Activated naive CD8-positive, alpha-beta T cell treated with anti-CD3 and anti-CD28 coated beads for 36 hours (primary cell): ENCODE results near the gene PIANP. TPM values are rescaled to one million over a fixed set of nuclear protein-coding genes. Genes with fewer than 3 reads are reported as not detected.
A peak's percentile ranks its signal among the peaks of the same experiment; 100 is the strongest.
"Not testable (repeated sequence)": the region's sequence is repeated elsewhere in the genome, so short reads cannot be mapped to it uniquely, and the experiment has no call there.

Experiments
- DNase-seq: peaks from one replicate; pipeline ENCODE4 v3.0.0; 2021
- H3K27ac Mint-ChIP-seq: one replicate; pipeline ENCODE4 v1.8.0; 2022; ENCODE audit warnings: mild to moderate bottlenecking, moderate library complexity, mixed read lengths
- H3K27me3 Mint-ChIP-seq: one replicate; pipeline ENCODE4 v1.8.0; 2022; ENCODE audit warnings: mild to moderate bottlenecking, mixed read lengths
- H3K36me3 Mint-ChIP-seq: one replicate; pipeline ENCODE4 v1.8.0; 2021; ENCODE audit warnings: mild to moderate bottlenecking, mixed read lengths
- H3K4me1 Mint-ChIP-seq: one replicate; pipeline ENCODE4 v1.8.0; 2021; ENCODE audit warnings: mixed read lengths
- H3K4me3 Mint-ChIP-seq: one replicate; pipeline ENCODE4 v1.8.0; 2022; ENCODE audit warnings: mild to moderate bottlenecking, moderate library complexity, mixed read lengths
- H3K9me3 Mint-ChIP-seq: one replicate; pipeline ENCODE4 v1.8.0; 2022; ENCODE audit warnings: mixed read lengths
- total RNA-seq, 2 experiments: library from RNA; stranded (reverse); gene quantifications; one replicate each; pipeline ENCODE4 v1.2.3, GENCODE V29; 2021

PIANP gene
- total RNA-seq, 2 experiments from 2014 or later = 0.37 TPM; not detected in 1

- H3K4me3 Mint-ChIP-seq = peak within 1 kb of the TSS; percentile 90
- peak within 1 kb of the TSS; percentile 95 for H3K27ac Mint-ChIP-seq
- no peaks in the 10 kb centered on the region for H3K9me3 Mint-ChIP-seq
- no peaks in the 10 kb centered on the region for H3K27me3 Mint-ChIP-seq
- H3K4me1 Mint-ChIP-seq = peaks cover 18% of the 10 kb centered on the region
- peaks cover 9% of the 10 kb centered on the region for H3K36me3 Mint-ChIP-seq
- DNase-seq = peak; percentile 97
Observed at GRCh38 chr12:6723607-6724408, 23.2 kb upstream of the PIANP start, which contains the start of gene COPS7A. TSS of gene COPS7A (plus strand) at chr12:6724046. CDS start at chr12:6724657, 611 bp downstream.

DNA sequence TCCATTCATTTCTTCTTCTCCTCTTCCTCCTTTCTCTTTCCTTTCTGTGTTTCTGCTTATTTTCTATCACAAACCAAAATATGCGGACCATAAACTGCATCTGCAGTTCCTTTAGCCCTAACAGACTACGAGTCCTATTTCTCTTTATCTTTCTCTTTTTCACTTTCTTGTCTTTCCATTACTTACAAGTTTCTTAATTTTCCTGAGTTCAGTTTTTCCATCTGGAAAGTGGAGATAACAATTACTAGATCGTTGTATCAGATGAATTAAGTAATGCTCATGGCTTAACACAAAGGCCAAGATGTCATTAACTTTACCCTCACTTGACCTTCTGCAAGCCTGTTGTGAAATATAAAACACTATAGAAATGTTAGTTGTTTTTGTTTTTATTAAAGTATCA, 22.2 kb upstream of the PIANP start:
- Mint-ChIP-seq H3K4me3 (peak overlapping the region; percentile 2), H3K36me3 (peaks cover 9% of the 10 kb centered on the region), H3K27ac (no peak overlapping the region), H3K4me1 (peaks cover 18% of the 10 kb centered on the region), H3K27me3 (no peaks in the 10 kb centered on the region), H3K9me3 (no peaks in the 10 kb centered on the region)
- DNase-seq = no peak

DNA sequence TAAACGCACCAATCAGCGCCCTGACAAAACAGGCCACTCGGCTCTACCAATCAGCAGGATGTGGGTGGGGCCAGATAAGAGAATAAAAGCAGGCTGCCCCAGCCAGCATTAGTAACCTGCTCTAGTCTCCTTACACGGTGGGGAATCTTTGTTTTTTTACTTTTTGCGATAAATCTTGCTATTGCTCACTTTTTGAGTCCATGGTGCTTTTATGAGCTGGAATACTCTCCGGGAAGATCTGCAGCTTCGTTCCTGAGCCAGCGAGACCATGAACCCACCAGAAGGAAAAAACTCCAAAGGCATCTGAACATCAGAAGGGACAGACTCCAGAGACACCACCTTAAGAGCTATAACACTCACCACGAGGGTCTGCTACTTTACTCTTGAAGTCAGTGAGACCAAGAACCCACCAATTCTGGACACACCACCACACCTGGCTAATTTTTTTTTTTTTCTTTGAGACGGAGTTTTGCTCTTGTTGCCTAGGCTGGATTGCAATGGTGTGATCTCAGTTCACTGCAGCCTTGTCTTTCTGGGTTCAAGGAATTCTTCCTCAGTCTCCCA, 16.3 kb upstream of the PIANP start:
- H3K4me1 Mint-ChIP-seq = no peaks in the 10 kb centered on the region
- no peak for DNase-seq
- H3K9me3 Mint-ChIP-seq = no peaks in the 10 kb centered on the region
- H3K4me3 Mint-ChIP-seq = no peak overlapping the region
- H3K27ac Mint-ChIP-seq = no peak overlapping the region
- peaks cover 6% of the 10 kb centered on the region for H3K27me3 Mint-ChIP-seq
- H3K36me3 Mint-ChIP-seq = no peaks in the 10 kb centered on the region

DNA sequence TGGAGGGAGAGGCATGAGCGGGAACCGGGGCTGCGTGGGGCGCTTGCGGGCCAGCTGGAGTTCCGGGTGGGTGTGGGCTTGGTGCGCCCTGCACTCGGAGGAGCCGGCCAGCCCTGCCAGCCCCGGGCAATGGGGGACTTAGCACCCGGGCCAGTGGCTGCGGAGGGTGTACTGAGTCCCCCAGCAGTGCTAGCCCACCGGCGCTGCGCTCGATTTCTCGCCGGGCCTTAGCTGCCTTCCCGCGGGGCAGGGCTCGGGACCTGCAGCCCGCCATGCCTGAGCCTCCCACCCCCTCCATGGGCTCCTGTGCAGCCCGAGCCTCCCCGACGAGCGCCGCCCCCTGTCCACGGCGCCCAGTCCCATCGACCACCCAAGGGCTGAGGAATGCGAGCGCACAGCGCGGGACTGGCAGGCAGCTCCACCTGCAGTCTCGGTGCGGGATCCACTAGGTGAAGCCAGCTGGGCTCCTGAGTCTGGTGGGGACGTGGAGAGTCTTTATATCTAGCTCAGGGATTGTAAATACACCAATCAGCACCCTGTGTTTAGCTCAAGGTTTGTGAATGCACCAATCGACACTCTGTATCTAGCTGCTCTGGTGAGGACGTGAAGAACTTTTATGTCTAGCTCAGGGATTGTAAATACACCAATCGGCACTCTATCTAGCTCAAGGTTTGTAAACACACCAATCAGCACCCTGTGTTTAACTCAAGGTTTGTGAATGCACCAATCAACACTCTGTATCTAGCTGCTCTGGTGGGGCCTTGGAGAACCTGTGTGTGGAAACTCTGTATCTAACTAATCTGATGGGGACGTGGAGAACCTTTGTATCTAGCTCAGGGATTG, 15.6 kb upstream of the PIANP start:
- not testable (repeated sequence) for H3K4me1 Mint-ChIP-seq, H3K9me3 Mint-ChIP-seq, H3K27ac Mint-ChIP-seq, H3K4me3 Mint-ChIP-seq, H3K27me3 Mint-ChIP-seq, DNase-seq, H3K36me3 Mint-ChIP-seq

DNA sequence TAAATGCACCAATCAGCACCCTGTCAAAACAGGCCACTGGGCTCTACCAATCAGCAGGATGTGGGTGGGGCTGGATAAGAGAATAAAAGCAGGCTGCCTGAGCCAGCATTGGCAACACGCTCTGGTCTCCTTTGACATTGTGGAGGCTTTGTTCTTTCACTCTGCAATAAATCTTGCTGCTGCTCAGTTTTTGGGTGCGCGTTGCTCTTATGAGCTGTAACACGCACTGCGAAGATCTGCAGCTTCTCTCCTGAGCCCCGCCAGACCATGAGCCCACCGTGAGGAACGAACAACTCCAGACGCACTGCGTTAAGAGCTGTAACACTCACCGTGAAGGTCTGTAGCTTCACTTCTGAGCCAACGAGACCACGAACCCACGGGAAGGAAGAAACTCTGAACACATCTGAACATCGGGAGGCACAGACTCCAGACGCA, 8.4 kb upstream of the PIANP start:
- Mint-ChIP-seq H3K4me3 (peak overlapping the region; percentile 39), H3K4me1 (peaks cover 8% of the 10 kb centered on the region), H3K27me3 (peaks cover 18% of the 10 kb centered on the region), H3K27ac (peak overlapping the region; percentile 56), H3K9me3 (no peaks in the 10 kb centered on the region), H3K36me3 (peaks cover 1% of the 10 kb centered on the region)
- DNase-seq = peak; percentile 54

GRCh38 chr12:6708351-6708750, 7.7 kb upstream of the PIANP start:
- H3K4me3 Mint-ChIP-seq, DNase-seq, H3K36me3 Mint-ChIP-seq, H3K27ac Mint-ChIP-seq, H3K9me3 Mint-ChIP-seq, H3K4me1 Mint-ChIP-seq: not testable (repeated sequence)
- H3K27me3 Mint-ChIP-seq = peaks cover 23% of the 10 kb centered on the region

- H3K36me3 Mint-ChIP-seq = peaks cover 1% of the 10 kb centered on the region
- no peaks in the 10 kb centered on the region for H3K9me3 Mint-ChIP-seq
- no peak overlapping the region for H3K4me3 Mint-ChIP-seq
- H3K27ac Mint-ChIP-seq = no peak overlapping the region
- H3K27me3 Mint-ChIP-seq = peaks cover 63% of the 10 kb centered on the region
- no peak for DNase-seq
- H3K4me1 Mint-ChIP-seq = peaks cover 7% of the 10 kb centered on the region
Observed at GRCh38 chr12:6703631-6704030, 3.0 kb upstream of the PIANP start.

GRCh38 chr12:6701078-6701768, 608 bp upstream of the PIANP start:
- Mint-ChIP-seq H3K36me3 (no peaks in the 10 kb centered on the region), H3K4me1 (peaks cover 6% of the 10 kb centered on the region), H3K27ac (no peak overlapping the region), H3K27me3 (peaks cover 67% of the 10 kb centered on the region), H3K4me3 (peak overlapping the region; percentile 65), H3K9me3 (no peaks in the 10 kb centered on the region)
- DNase-seq = no peak

- no peak for DNase-seq
- peak overlapping the region; percentile 61 for H3K4me3 Mint-ChIP-seq
- no peak overlapping the region for H3K27ac Mint-ChIP-seq
- H3K9me3 Mint-ChIP-seq = no peaks in the 10 kb centered on the region
- H3K36me3 Mint-ChIP-seq = no peaks in the 10 kb centered on the region
- H3K4me1 Mint-ChIP-seq = peaks cover 6% of the 10 kb centered on the region
- H3K27me3 Mint-ChIP-seq = peaks cover 60% of the 10 kb centered on the region
Observed at GRCh38 chr12:6699989-6700645, 498 bp downstream of the PIANP start.

DNA sequence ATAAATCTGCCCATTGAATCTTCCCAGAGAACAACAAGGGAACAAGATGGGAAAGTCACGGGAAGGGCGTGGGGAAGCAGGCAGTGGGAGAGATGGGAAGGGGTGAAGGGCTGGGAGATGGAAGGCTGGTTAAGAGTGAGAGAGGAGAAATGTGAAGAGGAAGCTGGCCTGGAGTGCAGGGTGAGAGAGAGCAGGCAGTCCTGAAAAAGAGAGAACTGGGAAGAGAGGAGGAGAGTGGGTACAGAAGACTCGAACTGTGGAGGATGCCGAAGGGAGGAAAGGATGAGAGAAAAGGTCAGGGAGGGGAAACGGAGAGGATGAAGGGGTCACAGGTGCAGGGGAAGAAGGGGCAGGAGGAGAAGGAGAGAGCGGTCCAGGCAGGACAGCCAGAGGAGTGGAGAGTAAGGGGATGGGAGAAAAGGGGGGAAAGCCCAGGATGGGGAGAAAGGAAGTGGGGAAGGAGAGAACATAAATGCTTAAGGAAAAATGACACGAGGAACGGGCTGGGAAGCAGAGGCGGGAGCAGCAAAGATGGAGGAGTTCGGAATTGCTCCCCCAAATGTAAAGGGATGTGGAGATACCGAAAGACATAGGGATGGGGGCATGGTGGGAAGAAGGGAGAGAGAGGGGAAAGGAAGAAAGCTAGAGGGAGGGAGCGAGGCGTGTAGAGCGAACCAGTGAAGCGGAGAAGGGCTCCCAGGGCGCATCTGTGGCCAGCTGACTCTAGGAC, 1.2 kb downstream of the PIANP start:
- no peaks in the 10 kb centered on the region for H3K36me3 Mint-ChIP-seq
- H3K27me3 Mint-ChIP-seq = peaks cover 53% of the 10 kb centered on the region
- H3K4me3 Mint-ChIP-seq = peak overlapping the region; percentile 61
- H3K27ac Mint-ChIP-seq = no peak overlapping the region
- H3K4me1 Mint-ChIP-seq = peaks cover 6% of the 10 kb centered on the region
- H3K9me3 Mint-ChIP-seq = no peaks in the 10 kb centered on the region
- no peak for DNase-seq

DNA sequence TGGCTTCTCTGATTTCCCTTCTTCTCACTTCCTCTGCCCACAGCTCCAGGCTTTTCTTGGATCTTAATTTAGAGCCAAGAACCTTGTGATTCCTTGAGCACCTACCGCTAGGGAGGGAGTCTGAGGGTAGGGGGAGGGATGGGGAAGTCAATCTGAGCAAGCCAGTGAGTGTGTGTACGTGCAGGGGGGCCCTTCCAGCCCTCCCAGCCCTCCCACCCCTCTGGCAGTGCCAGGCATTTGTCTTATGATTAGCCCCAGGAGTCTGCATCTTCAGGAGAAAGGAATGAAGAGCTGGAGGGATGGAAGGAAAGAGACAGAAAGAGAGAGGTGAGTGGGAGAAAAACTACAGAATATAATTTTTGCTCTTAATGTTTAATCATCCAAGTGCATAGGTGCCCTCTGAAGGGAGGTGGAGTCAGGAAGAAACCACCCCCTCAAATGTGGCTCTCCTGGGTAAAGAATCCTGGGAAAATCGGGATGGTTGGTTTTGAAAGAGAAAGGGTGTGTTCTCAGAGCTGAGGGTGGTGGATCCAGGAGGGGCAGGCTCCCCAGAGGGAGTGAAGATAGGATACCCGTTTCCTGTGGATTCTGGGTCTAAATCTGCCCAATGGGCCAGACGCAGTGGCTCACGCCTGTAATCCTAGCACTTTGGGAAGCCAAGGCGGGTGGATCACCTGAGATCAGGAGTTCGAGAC, 2.1 kb downstream of the PIANP start:
- H3K4me3 Mint-ChIP-seq = no peak overlapping the region
- H3K27me3 Mint-ChIP-seq = peaks cover 45% of the 10 kb centered on the region

GRCh38 chr12:6697584-6698351, 2.8 kb downstream of the PIANP start:
- H3K4me3 Mint-ChIP-seq = no peak overlapping the region
- H3K4me1 Mint-ChIP-seq = peaks cover 6% of the 10 kb centered on the region
- no peak overlapping the region for H3K27ac Mint-ChIP-seq
- no peaks in the 10 kb centered on the region for H3K9me3 Mint-ChIP-seq
- no peak for DNase-seq
- peaks cover 38% of the 10 kb centered on the region for H3K27me3 Mint-ChIP-seq
- H3K36me3 Mint-ChIP-seq = no peaks in the 10 kb centered on the region

More for the DNA sequence above, 2.1 kb downstream of the PIANP start:
- Mint-ChIP-seq H3K9me3 (no peaks in the 10 kb centered on the region), H3K36me3 (no peaks in the 10 kb centered on the region), H3K27ac (no peak overlapping the region), H3K4me1 (peaks cover 6% of the 10 kb centered on the region)
- no peak for DNase-seq
